Endothelial cell (in vitro differentiated cells): ENCODE data around the gene TEX261. TPM values are rescaled to one million over a fixed set of nuclear protein-coding genes. Genes with fewer than 3 reads are reported as not detected.
"Not testable (repeated sequence)": the region's sequence is repeated elsewhere in the genome, so short reads cannot be mapped to it uniquely, and the experiment has no call there.

Experiments used
- DNase-seq: peaks from one replicate; pipeline ENCODE4 v3.0.0; 2021; ENCODE audit warnings: low spot score
- H3K27ac Mint-ChIP-seq: one replicate; pipeline ENCODE4 v1.8.0; 2021; ENCODE audit warnings: mixed read lengths, inconsistent platforms; ENCODE audit not compliant: unreplicated experiment
- H3K27me3 Mint-ChIP-seq: one replicate; pipeline ENCODE4 v1.8.0; 2021; ENCODE audit warnings: mild to moderate bottlenecking, moderate library complexity, mixed read lengths, inconsistent platforms; ENCODE audit not compliant: unreplicated experiment
- H3K36me3 Mint-ChIP-seq: one replicate; pipeline ENCODE4 v1.8.0; 2021; ENCODE audit warnings: mild to moderate bottlenecking, low read depth, mixed read lengths, inconsistent platforms; ENCODE audit not compliant: unreplicated experiment
- H3K4me1 Mint-ChIP-seq: one replicate; pipeline ENCODE4 v1.8.0; 2021; ENCODE audit warnings: mild to moderate bottlenecking, mixed read lengths, inconsistent platforms; ENCODE audit not compliant: unreplicated experiment
- H3K4me3 Mint-ChIP-seq: one replicate; pipeline ENCODE4 v1.8.0; 2021; ENCODE audit warnings: mild to moderate bottlenecking, mixed read lengths, inconsistent platforms; ENCODE audit not compliant: unreplicated experiment
- H3K9me3 Mint-ChIP-seq: one replicate; pipeline ENCODE4 v1.8.0; 2021; ENCODE audit warnings: mixed read lengths, inconsistent platforms; ENCODE audit not compliant: unreplicated experiment
- CTCF ChIP-seq: fragments of 200-600 bp; sonication (generic); IDR thresholded peaks from one replicate; pipeline ENCODE4 v1.5.0; 2021; ENCODE audit warnings: antibody characterized with exemption; ENCODE audit not compliant: unreplicated experiment
- total RNA-seq: library from RNA; stranded (reverse); fragmentation: NEBNext Ultra II Directional; extraction: Animal tissue kit (Norgen Biotek cat#: 25700); gene quantifications from one replicate; pipeline ENCODE4 v1.2.1, GENCODE V29; 2021; ENCODE audit not compliant: unreplicated experiment

TEX261 gene
- total RNA-seq, 1 donor from 2014 or later: 37.1 TPM

- H3K4me3 Mint-ChIP-seq: no peak overlapping the region
- no peak for DNase-seq
- H3K27ac Mint-ChIP-seq: no peak overlapping the region
- no peaks in the 10 kb centered on the region for H3K36me3 Mint-ChIP-seq
- H3K27me3 Mint-ChIP-seq: no peaks in the 10 kb centered on the region
- no peaks in the 10 kb centered on the region for H3K9me3 Mint-ChIP-seq
- H3K4me1 Mint-ChIP-seq: no peaks in the 10 kb centered on the region
- TF ChIP-seq CTCF: no peak
These were observed 24.0 kb upstream of the TEX261 start for GRCh38 chr2:71018625-71019024.

- H3K4me3 Mint-ChIP-seq, DNase-seq, H3K27ac Mint-ChIP-seq, H3K36me3 Mint-ChIP-seq, H3K4me1 Mint-ChIP-seq, H3K27me3 Mint-ChIP-seq, H3K9me3 Mint-ChIP-seq: not testable (repeated sequence)
These were observed 17.1 kb upstream of the TEX261 start for GRCh38 chr2:71011786-71012185.

- no peak overlapping the region for H3K4me3 Mint-ChIP-seq
- H3K27me3 Mint-ChIP-seq: peaks cover 12% of the 10 kb centered on the region
- TF ChIP-seq CTCF: no peak
- peaks cover 3% of the 10 kb centered on the region for H3K4me1 Mint-ChIP-seq
- H3K36me3 Mint-ChIP-seq: peaks cover 7% of the 10 kb centered on the region
- no peak overlapping the region for H3K27ac Mint-ChIP-seq
- no peaks in the 10 kb centered on the region for H3K9me3 Mint-ChIP-seq
- DNase-seq: no peak
These were observed 13.7 kb upstream of the TEX261 start for GRCh38 chr2:71008342-71008741.

GRCh38 chr2:71006955-71007799 lies 12.5 kb upstream of the TEX261 start:
- Mint-ChIP-seq H3K9me3 (no peaks in the 10 kb centered on the region), H3K27ac (peak overlapping the region; percentile 53), H3K4me1 (peaks cover 3% of the 10 kb centered on the region), H3K4me3 (no peak overlapping the region), H3K27me3 (peaks cover 12% of the 10 kb centered on the region), H3K36me3 (peaks cover 7% of the 10 kb centered on the region)
- DNase-seq: no peak
- TF ChIP-seq CTCF: no peak

GRCh38 chr2:71006323-71006722 lies 11.7 kb upstream of the TEX261 start:
- Mint-ChIP-seq H3K27ac (no peak overlapping the region), H3K27me3 (peaks cover 18% of the 10 kb centered on the region), H3K4me3 (no peak overlapping the region), H3K9me3 (no peaks in the 10 kb centered on the region), H3K4me1 (peaks cover 3% of the 10 kb centered on the region), H3K36me3 (peaks cover 7% of the 10 kb centered on the region)
- TF ChIP-seq CTCF: no peak
- no peak for DNase-seq
